ENCODE measurements around the gene RGS11. TPM values are rescaled to one million over a fixed set of nuclear protein-coding genes. Genes with fewer than 3 reads are reported as not detected.

The RGS11 gene
- total and polyA plus RNA-seq, 9 of the 15 experiments (the other 6 are each of a cell fraction or from before 2014, with no cell fraction given), result not detected

DNA sequence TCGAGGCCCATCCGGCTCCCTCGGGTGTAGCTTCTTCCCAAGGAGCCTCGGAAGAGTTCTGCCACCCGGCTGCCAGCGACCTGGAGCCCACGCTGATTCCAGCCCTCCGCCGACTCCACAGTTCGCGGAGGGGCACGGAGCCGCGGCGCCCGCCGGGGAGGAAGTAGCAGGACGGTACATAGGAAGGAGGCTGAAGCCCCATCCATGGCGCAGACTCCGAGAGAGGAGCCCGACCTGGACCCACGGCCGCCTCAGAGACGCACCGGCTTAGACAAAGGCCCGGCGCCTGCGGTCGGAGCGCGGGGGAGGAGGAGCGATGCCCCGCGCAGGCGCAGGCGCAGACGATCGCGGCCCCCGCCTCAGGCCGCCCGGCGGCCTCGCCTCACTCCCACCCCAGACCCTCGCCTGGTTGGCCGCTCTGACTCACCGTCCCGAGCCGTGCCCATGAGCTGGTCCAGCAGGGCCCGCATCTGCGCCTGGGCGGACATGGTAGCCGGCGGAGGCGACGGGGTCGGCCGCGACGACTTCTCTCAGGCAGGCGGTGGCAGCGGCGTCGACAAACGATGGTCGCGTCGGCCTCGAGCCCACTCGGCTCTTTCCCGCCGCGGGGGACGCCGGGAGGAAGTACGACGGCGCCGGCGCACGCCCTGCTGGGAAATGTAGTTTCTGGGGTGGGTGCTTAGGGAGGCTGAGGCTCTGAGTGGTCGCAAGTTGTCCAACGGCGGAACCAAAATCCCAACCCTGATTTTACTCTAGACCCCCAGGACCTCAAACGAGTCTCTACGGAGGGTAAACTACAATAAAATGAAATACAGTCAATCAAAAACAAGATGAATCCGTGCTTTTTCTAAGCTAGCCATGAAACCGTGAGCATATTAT is 46.7 kb downstream of the RGS11 start, which contains the start of gene LUC7L (continued):
- TF ChIP-seq, protein P1, sequence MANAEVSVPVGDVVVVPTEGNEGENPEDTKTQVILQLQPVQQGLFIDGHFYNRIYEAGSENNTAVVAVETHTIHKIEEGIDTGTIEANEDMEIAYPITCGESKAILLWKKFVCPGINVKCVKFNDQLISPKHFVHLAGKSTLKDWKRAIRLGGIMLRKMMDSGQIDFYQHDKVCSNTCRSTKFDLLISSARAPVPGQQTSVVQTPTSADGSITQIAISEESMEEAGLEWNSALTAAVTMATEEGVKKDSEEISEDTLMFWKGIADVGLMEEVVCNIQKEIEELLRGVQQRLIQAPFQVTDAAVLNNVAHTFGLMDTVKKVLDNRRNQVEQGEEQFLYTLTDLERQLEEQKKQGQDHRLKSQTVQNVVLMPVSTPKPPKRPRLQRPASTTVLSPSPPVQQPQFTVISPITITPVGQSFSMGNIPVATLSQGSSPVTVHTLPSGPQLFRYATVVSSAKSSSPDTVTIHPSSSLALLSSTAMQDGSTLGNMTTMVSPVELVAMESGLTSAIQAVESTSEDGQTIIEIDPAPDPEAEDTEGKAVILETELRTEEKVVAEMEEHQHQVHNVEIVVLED (CRISPR knock-in tag; IDR thresholded peaks at IDR 0.05), result peak; percentile 65
- TF ChIP-seq, protein P2, sequence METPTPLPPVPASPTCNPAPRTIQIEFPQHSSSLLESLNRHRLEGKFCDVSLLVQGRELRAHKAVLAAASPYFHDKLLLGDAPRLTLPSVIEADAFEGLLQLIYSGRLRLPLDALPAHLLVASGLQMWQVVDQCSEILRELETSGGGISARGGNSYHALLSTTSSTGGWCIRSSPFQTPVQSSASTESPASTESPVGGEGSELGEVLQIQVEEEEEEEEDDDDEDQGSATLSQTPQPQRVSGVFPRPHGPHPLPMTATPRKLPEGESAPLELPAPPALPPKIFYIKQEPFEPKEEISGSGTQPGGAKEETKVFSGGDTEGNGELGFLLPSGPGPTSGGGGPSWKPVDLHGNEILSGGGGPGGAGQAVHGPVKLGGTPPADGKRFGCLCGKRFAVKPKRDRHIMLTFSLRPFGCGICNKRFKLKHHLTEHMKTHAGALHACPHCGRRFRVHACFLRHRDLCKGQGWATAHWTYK (CRISPR knock-in tag; IDR thresholded peaks at IDR 0.05), result peak; percentile 90
- TF ChIP-seq MCM5 (IDR thresholded peaks at IDR 0.05; ENCODE audit: low read depth) (no peak), HOXB6 (CRISPR knock-in tag; IDR thresholded peaks at IDR 0.05; ENCODE audit: borderline replicate concordance) (no peak), RFX5 (IDR thresholded peaks at IDR 0.05; ENCODE audit: low read depth, low read length) (no peak), ESRRA (IDR thresholded peaks at IDR 0.05; ENCODE audit: borderline replicate concordance, low read depth) (peak; percentile 70), PHTF2 (CRISPR knock-in tag; IDR thresholded peaks at IDR 0.05) (no peak), HDAC1 (IDR thresholded peaks at IDR 0.05) (peak in 1 of 2 experiments; percentile 86; a peak in 2 of 4 replicates), ZC3H11A (IDR thresholded peaks at IDR 0.05; ENCODE audit: low read depth, low read length) (no peak), ZNF224 (CRISPR knock-in tag; IDR thresholded peaks at IDR 0.05) (no peak)
- TF ChIP-seq, protein P3, sequence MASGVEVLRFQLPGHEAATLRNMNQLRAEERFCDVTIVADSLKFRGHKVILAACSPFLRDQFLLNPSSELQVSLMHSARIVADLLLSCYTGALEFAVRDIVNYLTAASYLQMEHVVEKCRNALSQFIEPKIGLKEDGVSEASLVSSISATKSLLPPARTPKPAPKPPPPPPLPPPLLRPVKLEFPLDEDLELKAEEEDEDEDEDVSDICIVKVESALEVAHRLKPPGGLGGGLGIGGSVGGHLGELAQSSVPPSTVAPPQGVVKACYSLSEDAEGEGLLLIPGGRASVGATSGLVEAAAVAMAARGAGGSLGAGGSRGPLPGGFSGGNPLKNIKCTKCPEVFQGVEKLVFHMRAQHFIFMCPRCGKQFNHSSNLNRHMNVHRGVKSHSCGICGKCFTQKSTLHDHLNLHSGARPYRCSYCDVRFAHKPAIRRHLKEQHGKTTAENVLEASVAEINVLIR (CRISPR knock-in tag; IDR thresholded peaks at IDR 0.05), result peak; percentile 86
- TF ChIP-seq, protein P4, sequence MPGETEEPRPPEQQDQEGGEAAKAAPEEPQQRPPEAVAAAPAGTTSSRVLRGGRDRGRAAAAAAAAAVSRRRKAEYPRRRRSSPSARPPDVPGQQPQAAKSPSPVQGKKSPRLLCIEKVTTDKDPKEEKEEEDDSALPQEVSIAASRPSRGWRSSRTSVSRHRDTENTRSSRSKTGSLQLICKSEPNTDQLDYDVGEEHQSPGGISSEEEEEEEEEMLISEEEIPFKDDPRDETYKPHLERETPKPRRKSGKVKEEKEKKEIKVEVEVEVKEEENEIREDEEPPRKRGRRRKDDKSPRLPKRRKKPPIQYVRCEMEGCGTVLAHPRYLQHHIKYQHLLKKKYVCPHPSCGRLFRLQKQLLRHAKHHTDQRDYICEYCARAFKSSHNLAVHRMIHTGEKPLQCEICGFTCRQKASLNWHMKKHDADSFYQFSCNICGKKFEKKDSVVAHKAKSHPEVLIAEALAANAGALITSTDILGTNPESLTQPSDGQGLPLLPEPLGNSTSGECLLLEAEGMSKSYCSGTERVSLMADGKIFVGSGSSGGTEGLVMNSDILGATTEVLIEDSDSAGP (CRISPR knock-in tag; IDR thresholded peaks at IDR 0.05), result no peak
- TF ChIP-seq, protein P5, sequence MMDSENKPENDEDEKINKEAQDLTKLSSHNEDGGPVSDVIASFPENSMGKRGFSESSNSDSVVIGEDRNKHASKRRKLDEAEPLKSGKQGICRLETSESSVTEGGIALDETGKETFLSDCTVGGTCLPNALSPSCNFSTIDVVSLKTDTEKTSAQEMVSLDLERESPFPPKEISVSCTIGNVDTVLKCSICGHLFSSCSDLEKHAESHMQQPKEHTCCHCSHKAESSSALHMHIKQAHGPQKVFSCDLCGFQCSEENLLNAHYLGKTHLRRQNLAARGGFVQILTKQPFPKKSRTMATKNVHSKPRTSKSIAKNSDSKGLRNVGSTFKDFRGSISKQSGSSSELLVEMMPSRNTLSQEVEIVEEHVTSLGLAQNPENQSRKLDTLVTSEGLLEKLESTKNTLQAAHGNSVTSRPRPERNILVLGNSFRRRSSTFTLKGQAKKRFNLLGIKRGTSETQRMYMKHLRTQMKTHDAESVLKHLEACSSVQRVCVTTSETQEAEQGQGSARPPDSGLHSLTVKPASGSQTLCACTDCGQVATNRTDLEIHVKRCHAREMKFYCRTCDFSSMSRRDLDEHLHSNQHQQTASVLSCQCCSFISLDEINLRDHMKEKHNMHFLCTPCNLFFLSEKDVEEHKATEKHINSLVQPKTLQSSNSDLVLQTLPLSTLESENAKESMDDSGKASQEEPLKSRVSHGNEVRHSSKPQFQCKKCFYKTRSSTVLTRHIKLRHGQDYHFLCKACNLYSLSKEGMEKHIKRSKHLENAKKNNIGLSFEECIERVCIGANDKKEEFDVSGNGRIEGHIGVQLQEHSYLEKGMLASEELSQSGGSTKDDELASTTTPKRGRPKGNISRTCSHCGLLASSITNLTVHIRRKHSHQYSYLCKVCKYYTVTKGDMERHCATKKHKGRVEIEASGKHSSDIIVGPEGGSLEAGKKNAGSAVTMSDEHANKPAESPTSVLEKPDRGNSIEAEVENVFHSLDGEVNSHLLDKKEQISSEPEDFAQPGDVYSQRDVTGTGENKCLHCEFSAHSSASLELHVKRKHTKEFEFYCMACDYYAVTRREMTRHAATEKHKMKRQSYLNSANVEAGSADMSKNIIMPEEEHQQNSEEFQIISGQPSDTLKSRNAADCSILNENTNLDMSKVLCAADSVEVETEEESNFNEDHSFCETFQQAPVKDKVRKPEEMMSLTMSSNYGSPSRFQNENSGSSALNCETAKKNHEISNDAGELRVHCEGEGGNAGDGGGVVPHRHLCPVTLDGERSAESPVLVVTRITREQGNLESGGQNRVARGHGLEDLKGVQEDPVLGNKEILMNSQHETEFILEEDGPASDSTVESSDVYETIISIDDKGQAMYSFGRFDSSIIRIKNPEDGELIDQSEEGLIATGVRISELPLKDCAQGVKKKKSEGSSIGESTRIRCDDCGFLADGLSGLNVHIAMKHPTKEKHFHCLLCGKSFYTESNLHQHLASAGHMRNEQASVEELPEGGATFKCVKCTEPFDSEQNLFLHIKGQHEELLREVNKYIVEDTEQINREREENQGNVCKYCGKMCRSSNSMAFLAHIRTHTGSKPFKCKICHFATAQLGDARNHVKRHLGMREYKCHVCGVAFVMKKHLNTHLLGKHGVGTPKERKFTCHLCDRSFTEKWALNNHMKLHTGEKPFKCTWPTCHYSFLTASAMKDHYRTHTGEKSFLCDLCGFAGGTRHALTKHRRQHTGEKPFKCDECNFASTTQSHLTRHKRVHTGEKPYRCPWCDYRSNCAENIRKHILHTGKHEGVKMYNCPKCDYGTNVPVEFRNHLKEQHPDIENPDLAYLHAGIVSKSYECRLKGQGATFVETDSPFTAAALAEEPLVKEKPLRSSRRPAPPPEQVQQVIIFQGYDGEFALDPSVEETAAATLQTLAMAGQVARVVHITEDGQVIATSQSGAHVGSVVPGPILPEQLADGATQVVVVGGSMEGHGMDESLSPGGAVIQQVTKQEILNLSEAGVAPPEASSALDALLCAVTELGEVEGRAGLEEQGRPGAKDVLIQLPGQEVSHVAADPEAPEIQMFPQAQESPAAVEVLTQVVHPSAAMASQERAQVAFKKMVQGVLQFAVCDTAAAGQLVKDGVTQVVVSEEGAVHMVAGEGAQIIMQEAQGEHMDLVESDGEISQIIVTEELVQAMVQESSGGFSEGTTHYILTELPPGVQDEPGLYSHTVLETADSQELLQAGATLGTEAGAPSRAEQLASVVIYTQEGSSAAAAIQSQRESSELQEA (IDR thresholded peaks at IDR 0.05; ENCODE audit: low read depth), result peak; percentile 82
